ENCODE results near the gene FGD3. TPM values are rescaled to one million over a fixed set of nuclear protein-coding genes. Genes with fewer than 3 reads are reported as not detected.

Gene FGD3
- 12.0 TPM for total RNA-seq

DNA sequence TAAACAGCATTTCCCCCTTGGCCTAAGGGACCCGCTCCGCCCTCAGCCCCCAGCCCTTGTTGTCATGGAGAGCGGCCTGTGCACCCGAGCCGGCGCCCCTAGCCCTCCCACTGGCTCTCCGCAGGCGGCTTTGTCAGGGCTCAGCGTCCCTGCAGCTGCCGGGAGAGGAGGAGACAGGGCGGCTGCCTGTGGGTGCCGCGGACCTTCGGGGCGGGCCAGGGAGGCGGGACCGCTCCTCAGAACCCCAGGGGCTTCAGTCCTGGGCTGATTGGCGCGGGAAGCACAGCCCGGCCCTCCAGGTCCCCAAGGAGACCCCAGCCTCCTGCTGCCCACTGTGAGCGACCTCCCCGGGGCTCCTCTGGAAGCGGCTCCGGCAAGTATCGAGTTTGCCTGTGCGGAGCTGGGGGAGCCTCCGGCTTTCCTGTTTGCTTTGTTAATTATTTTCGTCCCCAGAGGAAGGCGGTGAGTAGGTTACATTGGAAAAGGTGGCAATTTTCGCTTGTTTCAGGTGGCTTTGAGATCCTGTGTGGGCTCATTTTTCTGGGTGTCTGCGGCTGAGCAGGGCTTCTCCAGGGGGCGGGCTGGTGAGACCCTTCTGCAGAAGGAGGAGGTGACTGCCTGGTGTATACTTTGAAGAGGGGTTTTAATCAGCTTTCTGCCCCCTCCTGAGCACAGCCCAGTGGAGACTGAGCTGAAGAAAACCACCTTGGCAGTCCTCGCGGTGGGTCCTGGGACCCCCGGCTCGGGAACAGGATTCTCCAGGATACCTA, at the start of gene FGD3:
Gene FGD3 (plus strand): TSS at position 256 of the 770 bp plus-strand sequence. CDS start 28,734 bp downstream, outside the sequence.

GRCh38 chr9:93058355-93059010, 111.2 kb downstream of the FGD3 start, which contains the start of gene SUSD3:
Gene SUSD3 (plus strand): TSS chr9:93058701. CDS start chr9:93058743, 42 bp downstream.

Other genes with a start within 250 kb of the FGD3 start
- 37.0 TPM for gene BICD2, start 182.7 kb upstream of the FGD3 start, total RNA-seq
- gene ZNF484, start 69.5 kb upstream of the FGD3 start, total RNA-seq: 18.8 TPM
- gene SUSD3, start 111.2 kb downstream of the FGD3 start, total RNA-seq: 15.6 TPM
- gene CARD19, start 148.7 kb downstream of the FGD3 start, total RNA-seq: 38.4 TPM
- 54.4 TPM for gene NINJ1, start 186.7 kb downstream of the FGD3 start, total RNA-seq
- gene WNK2, start 236.6 kb downstream of the FGD3 start, total RNA-seq: 21.3 TPM

Measured in metanephros (tissue), 1 donor.